Breast epithelium (tissue), 3 donors: Measurements from ENCODE around the gene ARMCX2.

Experiments
- POLR2A ChIP-seq: fragments of 450-650 bp; IDR thresholded peaks from one replicate; pipeline ENCODE4 v1.6.1; 2016; ENCODE audit warnings: antibody characterized with exemption, mild to moderate bottlenecking, moderate library complexity
- POLR2AphosphoS5 ChIP-seq, 3 donors: sonication (generic); formaldehyde crosslinking; IDR thresholded peaks; one replicate each; pipeline ENCODE4 v1.6.1; 2017; ENCODE audit warnings: antibody characterized with exemption in 3 of 3
- TF ChIP-seq, protein P1 (sequence below), 3 donors: fragments of 450-650 bp; IDR thresholded peaks; one replicate each; pipeline ENCODE4 v1.5.1; 2016 to 2017; ENCODE audit warnings: antibody characterized with exemption in 3 of 3, mild to moderate bottlenecking in 3 of 3, moderate library complexity in 3 of 3

- TF ChIP-seq, protein P1, sequence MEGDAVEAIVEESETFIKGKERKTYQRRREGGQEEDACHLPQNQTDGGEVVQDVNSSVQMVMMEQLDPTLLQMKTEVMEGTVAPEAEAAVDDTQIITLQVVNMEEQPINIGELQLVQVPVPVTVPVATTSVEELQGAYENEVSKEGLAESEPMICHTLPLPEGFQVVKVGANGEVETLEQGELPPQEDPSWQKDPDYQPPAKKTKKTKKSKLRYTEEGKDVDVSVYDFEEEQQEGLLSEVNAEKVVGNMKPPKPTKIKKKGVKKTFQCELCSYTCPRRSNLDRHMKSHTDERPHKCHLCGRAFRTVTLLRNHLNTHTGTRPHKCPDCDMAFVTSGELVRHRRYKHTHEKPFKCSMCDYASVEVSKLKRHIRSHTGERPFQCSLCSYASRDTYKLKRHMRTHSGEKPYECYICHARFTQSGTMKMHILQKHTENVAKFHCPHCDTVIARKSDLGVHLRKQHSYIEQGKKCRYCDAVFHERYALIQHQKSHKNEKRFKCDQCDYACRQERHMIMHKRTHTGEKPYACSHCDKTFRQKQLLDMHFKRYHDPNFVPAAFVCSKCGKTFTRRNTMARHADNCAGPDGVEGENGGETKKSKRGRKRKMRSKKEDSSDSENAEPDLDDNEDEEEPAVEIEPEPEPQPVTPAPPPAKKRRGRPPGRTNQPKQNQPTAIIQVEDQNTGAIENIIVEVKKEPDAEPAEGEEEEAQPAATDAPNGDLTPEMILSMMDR (IDR thresholded peaks at IDR 0.05), result no peak
- TF ChIP-seq POLR2A (peak; percentile 35), POLR2AphosphoS5 (IDR thresholded peaks at IDR 0.05) (peak; percentile 72 to 85 (median 73))
Measured at GRCh38 chrX:101659601-101660063, at the start of gene ARMCX2.
